ENCODE data around the gene NUCB1. TPM values are rescaled to one million over a fixed set of nuclear protein-coding genes. Genes with fewer than 3 reads are reported as not detected.
"Not testable (repeated sequence)": the region's sequence is repeated elsewhere in the genome, so short reads cannot be mapped to it uniquely, and the experiment has no call there.

NUCB1 gene
- total RNA-seq, 2 donors from 2014 or later = 347 to 411 TPM

DNA sequence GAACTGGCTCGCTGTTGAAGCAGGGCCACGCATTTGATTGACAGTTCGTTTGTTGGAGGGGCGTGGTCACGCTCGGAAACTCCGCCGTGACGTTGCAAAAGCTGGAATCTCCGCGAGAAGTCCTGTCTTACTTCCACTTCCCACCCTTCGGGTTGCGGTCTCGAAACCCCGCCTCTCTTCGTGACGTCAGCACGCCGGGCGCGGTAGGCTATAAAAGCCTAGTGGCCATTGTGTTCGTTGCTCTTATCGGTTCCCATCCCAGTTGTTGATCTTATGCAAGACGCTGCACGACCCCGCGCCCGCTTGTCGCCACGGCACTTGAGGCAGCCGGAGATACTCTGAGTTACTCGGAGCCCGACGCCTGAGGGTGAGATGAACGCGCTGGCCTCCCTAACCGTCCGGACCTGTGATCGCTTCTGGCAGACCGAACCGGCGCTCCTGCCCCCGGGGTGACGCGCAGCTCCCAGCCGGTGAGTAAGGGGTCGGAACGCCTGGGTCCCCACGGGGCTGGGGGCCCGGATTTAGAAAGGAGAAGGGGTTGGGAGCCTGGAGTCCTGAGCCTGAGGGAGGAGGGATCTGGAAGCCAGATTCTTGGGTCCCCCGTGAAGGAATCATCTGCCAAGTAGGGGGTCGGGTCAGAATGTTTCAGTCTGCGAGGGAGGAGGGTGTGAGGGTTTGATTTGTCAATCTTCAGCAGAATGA is 27.8 kb upstream of the NUCB1 start, which contains the start of gene PPP1R15A:
Gene PPP1R15A (plus strand): TSS at position 240 of the 702 bp plus-strand sequence. CDS start 813 bp downstream, outside the sequence.
- H3K9me3 ChIP-seq = no peaks in the 10 kb centered on the region
- H3K4me1 ChIP-seq = peaks cover 0 to 55% of the 10 kb centered on the region in 2 donors
- peak within 1 kb of the TSS; percentile 99 to 100 for H3K27ac ChIP-seq
- peak within 1 kb of the TSS; percentile 88 to 95 for H3K4me3 ChIP-seq
- DNase-seq (ENCODE audit: low spot score) = peak; percentile 100
- no peak for TF ChIP-seq CTCF (IDR thresholded peaks at IDR 0.05)
- no peaks in the 10 kb centered on the region for H3K27me3 ChIP-seq
- peaks cover 43% of the 10 kb centered on the region for H3K36me3 ChIP-seq

GRCh38 chr19:48872884-48873475 is 27.1 kb upstream of the NUCB1 start:
- Histone ChIP-seq H3K4me1 (peaks cover 0 to 55% of the 10 kb centered on the region in 2 donors), H3K36me3 (peaks cover 49% of the 10 kb centered on the region), H3K27me3 (no peaks in the 10 kb centered on the region), H3K9me3 (no peaks in the 10 kb centered on the region), H3K27ac (peak overlapping the region; percentile 99 to 100), H3K4me3 (peak overlapping the region; percentile 88 to 95)
- no peak for TF ChIP-seq CTCF (IDR thresholded peaks at IDR 0.05)
- DNase-seq (ENCODE audit: low spot score) = peak; percentile 97

- no peaks in the 10 kb centered on the region for H3K9me3 ChIP-seq
- H3K27ac ChIP-seq = peak overlapping the region; percentile 99 to 100
- no peaks in the 10 kb centered on the region for H3K27me3 ChIP-seq
- peaks cover 57% of the 10 kb centered on the region for H3K36me3 ChIP-seq
- no peak for DNase-seq (ENCODE audit: low spot score)
- no peak for TF ChIP-seq CTCF (IDR thresholded peaks at IDR 0.05)
- peak overlapping the region; percentile 88 to 95 for H3K4me3 ChIP-seq
- peaks cover 0 to 55% of the 10 kb centered on the region in 2 donors for H3K4me1 ChIP-seq
These were observed 26.4 kb upstream of the NUCB1 start for GRCh38 chr19:48873476-48874302.

- Histone ChIP-seq H3K27ac (peak overlapping the region; percentile 99 to 100), H3K36me3 (peaks cover 57% of the 10 kb centered on the region), H3K4me3 (peak overlapping the region; percentile 88 to 95), H3K4me1 (peaks cover 0 to 58% of the 10 kb centered on the region in 2 donors), H3K27me3 (no peaks in the 10 kb centered on the region), H3K9me3 (no peaks in the 10 kb centered on the region)
- TF ChIP-seq CTCF (IDR thresholded peaks at IDR 0.05) = no peak
- no peak for DNase-seq (ENCODE audit: low spot score)
These were observed 25.6 kb upstream of the NUCB1 start for GRCh38 chr19:48874303-48875135.

DNA sequence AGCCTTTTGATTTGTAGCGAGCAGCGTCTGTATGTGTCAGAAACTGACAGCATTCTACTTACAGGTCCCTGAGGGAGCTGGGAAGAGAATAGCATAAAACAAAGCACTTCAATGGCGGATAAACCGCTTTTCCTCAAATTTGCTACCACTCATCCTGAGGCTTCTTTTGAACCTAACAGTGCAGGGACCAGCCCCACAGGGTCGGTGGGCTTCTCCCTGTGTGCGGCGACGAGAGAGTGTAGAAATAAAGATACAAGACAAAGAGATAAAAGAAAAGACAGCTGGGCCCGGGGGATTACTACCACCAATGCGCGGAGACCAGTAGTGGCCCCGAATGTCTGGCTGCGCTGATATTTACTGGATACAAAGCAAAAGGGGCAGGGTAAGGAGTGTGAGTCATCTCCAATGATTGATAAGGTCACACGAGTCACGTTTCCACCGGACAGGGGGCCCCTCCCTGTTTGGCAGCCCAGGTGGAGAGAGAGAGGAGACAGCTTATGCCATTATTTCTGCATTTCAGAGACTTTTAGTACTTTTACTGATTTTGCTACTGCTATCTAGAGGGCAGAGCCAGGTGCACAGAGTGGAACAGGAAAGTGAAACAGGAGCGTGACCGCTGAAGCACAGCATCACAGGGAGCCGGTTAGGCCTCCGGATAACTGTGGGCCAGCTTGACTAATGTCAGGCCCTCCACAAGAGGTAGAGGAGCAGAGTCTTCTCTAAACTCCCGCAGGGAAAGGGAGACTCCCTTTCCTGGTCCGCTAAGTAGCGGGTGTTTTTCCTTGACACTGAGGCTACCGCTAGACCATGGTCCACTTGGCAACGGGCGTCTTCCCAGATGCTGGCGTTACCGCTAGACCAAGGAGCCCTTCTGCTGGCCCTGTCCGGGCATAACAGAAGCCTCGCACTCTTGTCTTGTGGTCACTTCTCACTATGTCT is 23.8 kb upstream of the NUCB1 start:
- H3K36me3 ChIP-seq = peaks cover 57% of the 10 kb centered on the region
- H3K27ac ChIP-seq = peak overlapping the region; percentile 99 to 100
- H3K4me1 ChIP-seq = peaks cover 0 to 70% of the 10 kb centered on the region in 2 donors
- H3K9me3 ChIP-seq, H3K27me3 ChIP-seq: not testable (repeated sequence)
- peak overlapping the region; percentile 88 to 95 for H3K4me3 ChIP-seq
- peak; percentile 82 for DNase-seq (ENCODE audit: low spot score)

Data from right atrium auricular region (tissue), 2 donors.